GM12892 (cell line): Measurements from ENCODE around the gene BRICD5.

Experiments
- POLR2A ChIP-seq: IDR thresholded peaks from 2 replicates; pipeline ENCODE4 v1.6.1; 2011; ENCODE audit warnings: low read depth, low read length, control low read depth
- POLR2AphosphoS5 ChIP-seq: IDR thresholded peaks from 2 replicates; pipeline ENCODE4 v1.6.1; 2011; ENCODE audit warnings: low read depth, low read length, control low read depth
- TAF1 ChIP-seq: IDR thresholded peaks from 2 replicates; pipeline ENCODE4 v1.6.1; 2011; ENCODE audit warnings: low read depth, mild to moderate bottlenecking, control low read depth, low read length, borderline replicate concordance

GRCh38 chr16:2223942-2224486, 13.4 kb upstream of the BRICD5 start:
- TF ChIP-seq POLR2AphosphoS5: no peak
- TF ChIP-seq POLR2A: no peak
- TF ChIP-seq TAF1: no peak
